Activated T-cell treated with anti-CD3 and anti-CD28 coated beads for 4 hours (primary cell): ENCODE results near the gene SNX4.
A peak's percentile ranks its signal among the peaks of the same experiment; 100 is the strongest.
"Not testable (repeated sequence)": the region's sequence is repeated elsewhere in the genome, so short reads cannot be mapped to it uniquely, and the experiment has no call there.

ENCODE experiments used
- DNase-seq: peaks from one replicate; pipeline ENCODE4 v3.0.0-alpha.2; 2020

SNX4 gene

GRCh38 chr3:125519678-125520562 is at the start of gene SNX4:
Gene SNX4, minus strand, starts transcription at chr3:125520202. Its CDS starts 30 bp downstream, at chr3:125520172.
- DNase-seq: peak; percentile 73

GRCh38 chr3:125556314-125556713 is 36.3 kb upstream of the SNX4 start:
- no peak for DNase-seq

GRCh38 chr3:125552401-125552800 is 32.4 kb upstream of the SNX4 start:
- DNase-seq: no peak

GRCh38 chr3:125528920-125529319 is 8.9 kb upstream of the SNX4 start:
- DNase-seq: no peak

GRCh38 chr3:125525153-125525552 is 5.2 kb upstream of the SNX4 start:
- no peak for DNase-seq

- DNase-seq: not testable (repeated sequence)
Measured at GRCh38 chr3:125520563-125520919, 539 bp upstream of the SNX4 start.

GRCh38 chr3:125515421-125515820 is 4.6 kb downstream of the SNX4 start:
- DNase-seq: no peak

GRCh38 chr3:125513490-125514115 is 6.4 kb downstream of the SNX4 start:
- DNase-seq: no peak

- peak; percentile 5 for DNase-seq
Measured at GRCh38 chr3:125512135-125512920, 7.7 kb downstream of the SNX4 start.

GRCh38 chr3:125511420-125512118 is 8.4 kb downstream of the SNX4 start:
- DNase-seq: no peak

- no peak for DNase-seq
Measured at GRCh38 chr3:125507128-125507527, 12.9 kb downstream of the SNX4 start.

GRCh38 chr3:125498630-125499029 is 21.4 kb downstream of the SNX4 start:
- no peak for DNase-seq

- no peak for DNase-seq
Measured at GRCh38 chr3:125496701-125497100, 23.3 kb downstream of the SNX4 start.

GRCh38 chr3:125482406-125482805 is 37.6 kb downstream of the SNX4 start:
- no peak for DNase-seq

GRCh38 chr3:125481786-125482185 is 38.2 kb downstream of the SNX4 start:
- DNase-seq: no peak

GRCh38 chr3:125481375-125481759 is 38.6 kb downstream of the SNX4 start:
- DNase-seq: not testable (repeated sequence)

- DNase-seq: no peak
Measured at GRCh38 chr3:125480656-125481374, 39.2 kb downstream of the SNX4 start.

- DNase-seq: no peak
Measured at GRCh38 chr3:125479091-125479490, 40.9 kb downstream of the SNX4 start.

- no peak for DNase-seq
Measured at GRCh38 chr3:125478326-125478725, 41.7 kb downstream of the SNX4 start.

- no peak for DNase-seq
Measured at GRCh38 chr3:125477701-125478100, 42.3 kb downstream of the SNX4 start.

GRCh38 chr3:125470671-125471070 is 49.3 kb downstream of the SNX4 start:
- DNase-seq: no peak

GRCh38 chr3:125462722-125463299 is 57.2 kb downstream of the SNX4 start:
- DNase-seq: no peak
